Osteoblast (primary cell): ENCODE measurements around the gene ESCO1. TPM values are rescaled to one million over a fixed set of nuclear protein-coding genes. Genes with fewer than 3 reads are reported as not detected.

ENCODE experiments used
- DNase-seq: peaks from one replicate; pipeline ENCODE4 v3.0.0; 2011; ENCODE audit warnings: low spot score, mixed read lengths; ENCODE audit not compliant: insufficient read length; ENCODE audit errors: missing footprints
- H2AFZ ChIP-seq: 2 replicates; pipeline ENCODE4 v1.6.0; 2011; ENCODE audit warnings: mild to moderate bottlenecking, low read length
- H3K27ac ChIP-seq: 2 replicates; pipeline ENCODE4 v1.5.1; 2011; ENCODE audit warnings: mild to moderate bottlenecking, low read depth, low read length, moderate library complexity
- H3K27me3 ChIP-seq: 2 replicates; pipeline ENCODE4 v1.6.0; 2012; ENCODE audit warnings: mild to moderate bottlenecking, control low read depth, inconsistent platforms, low read length, moderate library complexity; ENCODE audit not compliant: insufficient read depth
- H3K36me3 ChIP-seq: 2 replicates; pipeline ENCODE4 v1.5.1; 2011; ENCODE audit warnings: mild to moderate bottlenecking, low read length, control low read depth, moderate library complexity; ENCODE audit not compliant: insufficient read depth
- H3K4me1 ChIP-seq: 2 replicates; pipeline ENCODE4 v1.5.1; 2011; ENCODE audit warnings: mild to moderate bottlenecking, low read length, control low read depth, moderate library complexity; ENCODE audit not compliant: insufficient read depth
- H3K4me2 ChIP-seq: 2 replicates; pipeline ENCODE4 v1.6.0; 2011; ENCODE audit warnings: mild to moderate bottlenecking, low read length; ENCODE audit not compliant: insufficient read depth
- H3K4me3 ChIP-seq: fragments of 200-600 bp; sonication (generic); 3 replicates; pipeline ENCODE4 v1.5.1; 2012; ENCODE audit warnings: mild to moderate bottlenecking, low read length, inconsistent platforms; ENCODE audit not compliant: insufficient read depth
- H3K79me2 ChIP-seq: 2 replicates; pipeline ENCODE4 v1.6.0; 2012; ENCODE audit warnings: mild to moderate bottlenecking, low read length, control low read depth, inconsistent platforms; ENCODE audit not compliant: insufficient read depth
- H3K9me3 ChIP-seq: 2 replicates; pipeline ENCODE4 v1.5.1; 2011; ENCODE audit warnings: low read depth, low read length, control low read depth
- H4K20me1 ChIP-seq: 2 replicates; pipeline ENCODE4 v1.6.0; 2012; ENCODE audit warnings: mild to moderate bottlenecking, low read length, control low read depth; ENCODE audit not compliant: insufficient read depth
- CTCF ChIP-seq: IDR thresholded peaks from 2 replicates; pipeline ENCODE4 v1.5.1; 2011; ENCODE audit warnings: mild to moderate bottlenecking, low read depth, low read length, moderate library complexity; ENCODE audit errors: extremely low read depth
- total RNA-seq: library from RNA; depleted of rRNA; stranded (reverse); fragments of >200 nt; gene quantifications from 2 replicates; pipeline ENCODE4 v1.2.3, GENCODE V29; 2012

The ESCO1 gene
- total RNA-seq, 1 donor: 19.9 TPM

- Histone ChIP-seq H3K4me2 (no peak overlapping the region), H3K27me3 (no peaks in the 10 kb centered on the region), H3K9me3 (no peaks in the 10 kb centered on the region), H3K4me3 (no peak overlapping the region), H4K20me1 (no peaks in the 10 kb centered on the region), H2AFZ (no peak overlapping the region), H3K79me2 (no peaks in the 10 kb centered on the region), H3K4me1 (no peaks in the 10 kb centered on the region), H3K36me3 (peaks cover 17% of the 10 kb centered on the region), H3K27ac (no peak overlapping the region)
- no peak for TF ChIP-seq CTCF
- DNase-seq: no peak
These were observed 74.0 kb downstream of the ESCO1 start for GRCh38 chr18:21526463-21526862.

- Histone ChIP-seq H4K20me1 (no peaks in the 10 kb centered on the region), H3K9me3 (no peaks in the 10 kb centered on the region), H3K79me2 (no peaks in the 10 kb centered on the region), H2AFZ (no peak overlapping the region), H3K4me3 (no peak overlapping the region), H3K27ac (no peak overlapping the region), H3K36me3 (peaks cover 17% of the 10 kb centered on the region), H3K4me2 (no peak overlapping the region), H3K4me1 (no peaks in the 10 kb centered on the region), H3K27me3 (no peaks in the 10 kb centered on the region)
- TF ChIP-seq CTCF: no peak
- DNase-seq: no peak
These were observed 74.6 kb downstream of the ESCO1 start for GRCh38 chr18:21525916-21526315.

GRCh38 chr18:21522530-21522929 is 78.0 kb downstream of the ESCO1 start:
- Histone ChIP-seq H3K27ac (no peak overlapping the region), H3K4me3 (no peak overlapping the region), H3K36me3 (peaks cover 23% of the 10 kb centered on the region), H3K4me1 (no peaks in the 10 kb centered on the region), H3K4me2 (no peak overlapping the region), H3K9me3 (no peaks in the 10 kb centered on the region), H3K27me3 (no peaks in the 10 kb centered on the region), H4K20me1 (no peaks in the 10 kb centered on the region), H3K79me2 (no peaks in the 10 kb centered on the region), H2AFZ (no peak overlapping the region)
- no peak for TF ChIP-seq CTCF
- DNase-seq: no peak

- H3K27ac ChIP-seq: no peak overlapping the region
- peaks cover 3% of the 10 kb centered on the region for H3K36me3 ChIP-seq
- H3K4me3 ChIP-seq: no peak overlapping the region
- no peaks in the 10 kb centered on the region for H3K9me3 ChIP-seq
- H4K20me1 ChIP-seq: no peaks in the 10 kb centered on the region
- H3K27me3 ChIP-seq: no peaks in the 10 kb centered on the region
- no peak for DNase-seq
- H3K4me2 ChIP-seq: no peak overlapping the region
- H3K79me2 ChIP-seq: no peaks in the 10 kb centered on the region
- no peak for TF ChIP-seq CTCF
- no peak overlapping the region for H2AFZ ChIP-seq
- no peaks in the 10 kb centered on the region for H3K4me1 ChIP-seq
These were observed 86.8 kb downstream of the ESCO1 start for GRCh38 chr18:21513741-21514140.
